NCI-H1105 treated with DMSO at 0.1 percent for 48 hours (cell line): ENCODE data around the gene EEFSEC.

Source experiments
- DNase-seq: peaks from one replicate; lab custom pipeline; 2025; lab: John Stamatoyannopoulos, UW

Gene EEFSEC

DNA sequence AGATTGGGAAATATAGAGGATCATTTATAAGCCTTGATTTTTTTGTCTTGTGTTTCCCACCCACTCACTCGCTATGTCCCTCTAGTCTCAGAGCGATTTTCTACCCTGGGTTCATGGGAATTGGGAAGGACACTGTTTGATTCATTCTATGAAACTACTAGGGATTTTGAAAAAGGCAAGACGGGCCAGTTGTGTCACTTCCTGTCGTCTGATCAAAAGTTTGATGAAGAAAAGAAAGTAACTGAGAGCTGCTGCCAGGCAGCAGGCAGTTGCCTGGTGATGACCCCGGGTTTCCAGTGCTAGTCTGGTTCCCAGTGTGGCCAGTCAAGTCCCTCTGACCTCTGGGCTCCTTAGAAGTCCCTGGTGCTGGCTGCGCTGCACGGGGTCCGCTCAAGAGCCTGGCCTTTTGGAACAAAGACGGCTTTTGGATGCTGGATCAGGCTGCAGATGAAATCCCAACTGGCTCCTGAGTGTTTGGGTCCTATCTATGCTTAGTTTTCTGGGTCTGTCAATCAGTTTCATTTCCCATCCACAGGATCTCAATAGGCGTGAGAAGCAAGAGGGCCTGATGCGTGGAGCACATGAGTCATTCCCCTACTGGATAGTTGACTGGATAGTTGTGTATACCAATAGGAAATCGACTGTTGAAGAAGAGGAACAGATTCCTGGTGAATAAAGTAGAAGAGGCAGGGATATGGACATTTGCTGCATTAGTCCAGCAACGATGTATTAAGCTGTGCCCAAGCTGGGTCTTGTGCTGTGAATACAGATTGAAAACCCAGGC is 89.7 kb downstream of the EEFSEC start:
- no peak for DNase-seq

DNA sequence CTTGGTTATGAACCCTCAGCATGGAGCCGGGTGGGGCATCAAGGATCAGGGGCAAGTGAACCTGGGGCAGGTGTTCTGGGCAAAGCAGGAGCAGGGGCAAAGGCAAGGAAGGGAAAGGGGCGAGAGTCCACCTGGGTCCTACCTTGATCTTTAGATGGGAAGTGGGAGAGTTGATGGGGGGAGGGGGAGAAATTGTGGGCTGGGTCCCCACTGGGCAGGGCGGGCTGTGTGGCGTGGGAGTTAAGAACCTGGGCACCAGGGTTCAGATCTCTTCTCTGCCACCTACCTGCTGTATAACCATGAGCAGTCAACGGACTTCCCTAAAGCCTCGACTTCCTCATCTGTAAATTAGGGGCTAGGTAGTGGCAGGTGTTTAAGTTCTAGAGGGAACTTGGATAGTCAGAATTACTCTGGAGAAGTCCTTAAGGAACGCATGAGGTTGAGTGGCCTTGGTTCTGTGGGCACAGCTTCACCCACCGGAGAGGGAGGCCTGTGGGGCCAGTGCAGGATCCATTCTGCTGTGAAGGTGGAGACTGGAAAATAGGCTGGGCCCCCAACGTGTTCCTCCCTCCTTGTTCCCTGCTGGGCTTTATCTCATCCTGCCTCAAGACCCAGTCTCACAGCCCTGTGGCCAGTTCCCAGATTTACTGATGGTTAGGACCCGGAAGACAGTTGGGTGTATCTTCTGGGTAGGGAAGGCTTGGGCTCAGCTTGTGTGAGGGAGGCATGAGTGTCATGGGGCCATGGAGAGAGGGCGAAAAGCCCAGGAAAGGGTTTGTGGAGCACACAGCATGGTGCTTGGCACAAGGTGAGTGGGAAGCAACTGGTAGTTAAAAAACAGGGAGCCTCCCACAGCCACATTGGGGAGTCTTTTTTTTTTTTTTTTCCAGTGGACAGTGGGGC is 90.6 kb downstream of the EEFSEC start:
- no peak for DNase-seq

DNA sequence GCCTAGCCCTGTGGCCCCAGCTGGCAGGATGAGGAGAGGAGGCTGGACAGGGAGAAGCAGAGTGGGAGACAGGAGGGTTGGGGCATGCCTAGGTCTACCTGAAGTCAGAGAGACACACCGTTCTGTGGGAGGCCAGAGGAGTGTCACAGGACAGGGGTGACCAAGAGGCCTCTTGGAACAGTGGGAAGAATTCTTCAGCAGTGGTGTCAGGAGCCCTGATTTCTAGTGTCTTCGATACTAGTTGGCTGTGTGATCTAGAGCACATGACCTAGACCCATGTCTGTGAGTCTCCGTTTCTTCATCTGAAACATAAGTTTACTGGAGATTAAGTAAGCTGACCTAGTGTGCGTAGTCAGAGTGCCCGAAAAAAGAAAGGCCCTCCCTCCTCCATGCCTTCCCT is 92.2 kb downstream of the EEFSEC start:
- no peak for DNase-seq

DNA sequence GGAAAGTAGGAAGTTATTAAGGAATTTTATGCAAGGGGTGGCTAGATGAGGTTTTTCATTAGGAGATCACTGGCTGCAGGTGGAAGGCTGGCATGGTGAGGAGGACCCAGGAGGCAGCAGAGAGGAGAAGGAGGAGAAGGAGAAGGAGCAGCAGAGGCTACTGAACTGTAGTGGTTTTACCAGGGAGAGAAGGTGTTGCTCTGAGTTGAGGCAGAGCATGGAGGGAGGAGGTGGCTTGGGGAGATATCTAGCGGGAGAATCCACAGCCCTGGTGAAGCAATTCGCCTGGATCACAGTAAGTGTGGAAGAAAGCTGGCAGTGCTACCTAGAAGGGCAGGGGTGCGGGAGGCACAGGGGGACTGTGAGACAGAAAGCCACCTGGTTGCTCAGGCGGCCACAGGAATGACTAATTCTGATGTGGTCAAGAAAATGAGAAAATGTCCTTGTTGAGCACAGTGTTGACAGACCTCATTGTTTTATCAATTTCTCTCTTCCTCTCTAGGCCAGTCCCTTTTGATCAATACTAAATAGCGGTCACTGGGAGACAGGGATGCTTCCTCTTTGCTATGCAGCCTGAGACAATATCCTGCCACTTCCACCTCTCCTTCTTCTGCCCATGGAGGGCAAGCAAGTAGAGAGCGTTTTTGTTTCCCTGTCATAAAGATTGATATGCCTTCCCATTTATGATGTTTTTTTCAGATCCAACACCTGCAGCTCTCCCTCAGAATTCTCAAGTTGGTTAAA is 94.6 kb downstream of the EEFSEC start:
- DNase-seq: no peak

DNA sequence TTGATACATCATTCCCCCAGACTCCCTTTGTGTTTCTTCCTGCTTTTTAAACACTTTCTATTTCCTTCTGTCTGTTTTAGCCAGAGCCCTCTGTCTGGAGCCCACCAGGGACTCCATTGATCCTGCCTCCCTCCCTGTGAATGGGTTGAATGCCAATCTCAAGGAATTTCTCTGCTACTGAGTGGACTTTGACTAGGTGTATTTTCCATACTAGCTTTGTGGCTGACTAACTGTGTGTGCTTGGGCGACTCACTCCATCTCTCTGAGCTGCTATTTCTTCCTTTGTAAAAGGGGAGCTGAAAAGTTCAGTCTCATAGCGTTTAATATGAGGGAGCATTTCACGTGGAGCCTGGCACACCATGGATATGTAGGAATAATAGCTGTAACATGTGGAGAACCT is 98.8 kb downstream of the EEFSEC start:
- DNase-seq: no peak

DNA sequence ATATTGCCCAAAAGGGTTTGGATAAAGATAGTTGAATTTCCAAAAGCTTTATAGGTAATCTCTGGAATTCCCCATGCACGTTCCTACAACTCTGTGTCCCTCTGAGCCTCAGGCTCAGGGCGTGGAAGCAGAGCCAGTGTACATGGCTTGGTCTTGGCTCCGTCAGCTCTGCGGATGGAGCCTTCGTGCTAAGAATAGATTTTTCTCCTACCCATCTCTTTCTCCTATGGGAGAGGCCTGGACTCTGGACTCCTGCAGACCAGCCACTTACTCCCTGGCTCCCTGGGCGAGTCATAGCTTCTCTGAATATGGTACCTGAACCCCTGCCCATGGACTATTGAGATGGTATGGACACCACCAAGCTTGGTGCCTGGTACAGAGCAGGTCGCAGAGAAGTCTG is 99.9 kb downstream of the EEFSEC start:
- no peak for DNase-seq

DNA sequence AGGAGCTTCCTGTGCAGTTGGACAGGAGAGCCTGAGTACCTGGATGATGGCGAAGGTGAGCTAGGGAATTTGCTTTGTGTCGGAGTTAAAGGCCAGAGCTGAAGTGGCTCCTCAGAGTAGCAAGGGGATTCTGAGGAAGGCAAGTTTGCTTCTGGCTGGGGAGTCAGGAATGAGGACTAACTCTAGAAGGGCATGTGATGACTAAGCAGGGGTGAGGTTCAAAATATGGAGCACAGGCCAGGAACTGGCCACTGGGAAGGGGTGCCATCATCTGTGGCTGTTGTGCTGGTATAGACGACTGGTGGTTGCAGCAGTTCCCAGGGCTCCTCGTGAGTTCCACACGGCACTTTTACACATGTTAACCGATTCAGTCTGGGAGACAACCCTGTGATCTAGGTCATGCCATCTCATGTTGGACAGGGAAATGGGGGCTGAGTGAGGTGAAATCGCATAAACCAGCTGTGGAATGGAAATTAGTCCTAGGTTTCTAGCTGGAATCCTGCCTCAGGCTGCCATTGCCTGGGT is 100.8 kb downstream of the EEFSEC start:
- DNase-seq: no peak

DNA sequence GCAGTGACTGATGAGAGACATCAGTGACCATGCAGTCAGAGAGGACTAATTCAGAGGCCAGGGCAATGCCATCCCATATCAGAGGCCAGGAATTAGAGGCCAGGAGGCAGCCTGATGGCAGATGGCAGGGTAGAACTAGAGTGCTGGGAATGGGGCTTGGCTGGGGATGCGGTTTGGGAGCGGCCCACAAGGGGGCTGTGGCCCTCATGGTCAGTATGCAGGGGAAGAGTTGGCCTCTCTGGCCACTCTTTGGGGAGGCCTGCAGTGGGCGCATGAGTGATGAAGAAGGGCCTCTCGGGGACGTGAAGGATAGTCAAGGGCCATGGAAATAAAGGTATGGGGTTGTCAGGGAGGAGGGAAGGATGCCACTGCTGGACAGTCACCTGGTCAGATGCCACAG is 101.7 kb downstream of the EEFSEC start:
- no peak for DNase-seq

DNA sequence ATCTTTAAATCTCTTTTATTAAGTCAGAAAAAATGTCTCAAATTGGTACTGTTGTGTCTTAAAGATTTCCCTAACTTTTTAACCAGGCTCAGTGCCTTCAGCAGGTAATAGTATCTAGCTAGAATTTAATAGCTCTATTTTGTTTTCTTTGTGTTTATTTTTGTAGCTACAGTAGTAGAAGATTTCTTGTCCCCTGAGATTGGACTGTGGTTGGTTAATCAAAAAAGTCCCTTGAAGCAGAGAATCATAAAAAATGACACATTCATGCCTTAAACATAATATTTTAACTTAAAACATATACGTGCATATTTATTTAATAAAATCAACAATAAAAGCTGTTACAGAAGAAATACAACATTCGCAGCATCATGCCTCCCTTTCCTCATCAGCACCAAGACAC is 102.8 kb downstream of the EEFSEC start:
- DNase-seq: no peak

DNA sequence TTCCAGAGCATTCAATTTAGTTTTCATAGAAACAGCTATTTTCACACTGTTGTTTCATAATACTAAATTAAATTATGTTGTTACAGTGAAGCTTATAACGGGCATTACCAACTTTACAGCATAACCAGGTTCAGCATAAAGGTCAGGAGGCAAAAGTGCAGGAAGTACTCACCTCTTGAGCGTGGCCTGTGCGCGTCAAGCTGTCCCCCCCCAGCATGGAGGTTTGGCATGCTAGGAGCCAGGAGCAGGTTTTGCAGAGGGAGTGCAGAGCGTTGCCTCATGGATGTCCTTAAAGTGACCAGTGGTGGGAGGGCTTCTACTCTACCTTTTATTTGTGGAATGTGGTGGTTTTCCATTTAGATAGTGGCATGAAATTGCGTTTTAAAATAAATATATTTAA is 104.4 kb downstream of the EEFSEC start:
- no peak for DNase-seq

DNA sequence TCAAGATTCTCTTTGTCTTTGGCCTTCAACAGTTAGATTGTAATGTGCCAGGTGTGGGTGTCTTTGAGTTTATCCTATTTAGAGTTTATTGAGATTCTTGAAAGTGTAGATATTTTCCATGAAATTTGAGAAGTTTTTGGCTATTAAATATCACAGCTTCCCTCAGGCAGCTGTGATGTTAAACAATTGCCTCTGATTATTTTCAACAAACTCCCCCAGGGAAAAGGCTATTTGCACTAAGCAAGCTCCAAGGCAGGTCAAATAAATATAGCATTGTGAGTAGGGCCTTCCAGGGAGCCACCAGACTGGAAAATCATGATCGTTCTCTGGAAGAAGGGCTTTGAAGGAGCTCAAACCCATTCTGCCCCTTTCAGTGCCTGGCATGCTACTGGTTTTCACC is 107.0 kb downstream of the EEFSEC start:
- DNase-seq: no peak

DNA sequence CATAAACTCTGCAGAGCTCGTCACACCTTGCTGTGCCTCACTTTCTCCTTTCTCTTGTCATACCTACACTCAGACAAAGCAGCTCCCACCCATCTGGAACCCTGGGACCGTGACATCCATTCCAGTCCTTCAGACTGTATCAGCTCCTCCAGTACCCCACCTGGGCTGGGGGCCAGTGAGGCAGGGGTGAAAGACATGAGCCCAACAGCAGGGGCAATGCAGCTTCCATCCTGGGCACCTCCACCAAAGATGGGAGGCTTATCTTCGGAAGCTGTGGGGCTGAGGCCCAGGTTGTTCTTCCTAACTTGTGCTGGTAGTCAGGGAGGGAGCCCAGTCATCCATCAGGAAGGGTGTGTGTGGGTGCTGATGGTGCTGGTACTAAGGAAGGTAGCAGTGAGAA is 109.2 kb downstream of the EEFSEC start:
- no peak for DNase-seq

DNA sequence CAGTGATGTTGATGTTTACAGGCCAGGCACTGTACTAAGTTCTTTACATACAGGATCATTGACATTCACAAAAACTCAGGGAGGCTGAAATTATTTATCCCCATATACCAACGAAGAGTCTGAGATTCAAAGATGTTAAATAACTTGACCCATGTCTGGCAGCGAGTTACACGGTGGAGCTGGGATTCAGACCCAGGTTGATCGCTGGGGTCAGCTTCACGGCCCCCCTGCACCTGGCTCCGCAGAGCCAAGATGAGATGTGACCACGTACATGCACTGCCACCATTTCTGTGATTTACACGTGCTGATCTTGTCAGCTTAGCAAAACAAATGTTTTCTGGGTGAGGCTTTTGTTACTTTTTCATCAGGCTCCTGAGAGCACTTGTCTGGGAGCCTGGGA is 109.8 kb downstream of the EEFSEC start:
- DNase-seq: no peak

DNA sequence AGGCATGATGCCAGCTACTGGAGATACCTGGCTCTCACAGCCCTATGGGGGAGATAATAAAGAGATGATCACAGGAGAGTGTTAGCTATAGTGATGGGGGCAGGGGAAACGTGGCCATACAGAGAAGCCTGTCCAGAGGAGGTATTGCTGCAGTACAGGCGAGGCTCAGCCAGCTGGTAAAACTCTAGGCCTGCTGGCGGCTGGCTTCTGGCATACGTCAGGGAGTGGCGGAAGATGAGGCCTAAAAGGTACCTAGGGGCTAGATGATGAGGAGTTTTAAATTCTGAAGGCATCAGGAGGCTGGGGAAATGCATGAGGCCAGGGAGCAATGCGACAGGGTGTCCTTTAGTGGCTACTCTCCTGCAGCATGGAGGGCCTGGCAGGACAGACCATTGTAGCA is 110.7 kb downstream of the EEFSEC start:
- DNase-seq: no peak

DNA sequence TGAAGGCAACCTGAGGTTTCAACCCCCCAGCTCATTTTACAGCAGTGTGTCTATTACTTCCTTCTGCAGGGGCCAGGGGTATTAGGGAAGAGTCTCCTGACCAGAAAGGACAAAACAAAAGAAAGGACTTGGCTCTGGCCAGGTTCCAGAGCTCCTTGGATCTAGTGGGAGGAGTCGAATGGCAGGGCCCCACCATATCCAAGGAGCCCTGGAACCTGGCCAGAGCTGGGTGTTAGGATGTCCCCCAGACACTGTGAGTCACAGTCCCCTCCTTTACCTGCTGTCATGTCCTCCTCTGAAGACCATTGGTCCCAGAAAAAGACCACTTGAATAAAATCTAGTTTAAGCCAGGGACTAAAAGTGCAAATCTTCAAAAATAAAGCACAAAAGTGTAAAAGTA is 113.2 kb downstream of the EEFSEC start:
- DNase-seq: peak; percentile 36

DNA sequence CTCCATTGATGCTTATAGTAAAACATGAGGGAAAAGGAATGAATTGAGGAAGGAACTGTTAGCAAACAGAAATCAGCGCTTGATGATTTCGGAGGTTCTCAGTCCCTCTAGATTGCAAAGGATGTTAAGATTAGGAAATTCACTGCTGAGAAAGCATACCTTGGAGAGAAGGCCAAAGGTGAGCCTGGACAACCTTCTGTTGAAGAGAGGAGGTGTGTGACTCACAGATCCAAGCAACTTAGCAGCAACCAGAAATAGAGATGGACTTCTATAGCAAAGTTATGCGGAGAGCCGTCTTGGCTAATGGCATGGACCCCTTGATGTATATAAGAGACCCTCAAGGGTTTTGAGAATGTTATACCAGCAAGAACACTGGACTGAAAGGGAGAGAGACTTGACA is 114.3 kb downstream of the EEFSEC start:
- DNase-seq: no peak

DNA sequence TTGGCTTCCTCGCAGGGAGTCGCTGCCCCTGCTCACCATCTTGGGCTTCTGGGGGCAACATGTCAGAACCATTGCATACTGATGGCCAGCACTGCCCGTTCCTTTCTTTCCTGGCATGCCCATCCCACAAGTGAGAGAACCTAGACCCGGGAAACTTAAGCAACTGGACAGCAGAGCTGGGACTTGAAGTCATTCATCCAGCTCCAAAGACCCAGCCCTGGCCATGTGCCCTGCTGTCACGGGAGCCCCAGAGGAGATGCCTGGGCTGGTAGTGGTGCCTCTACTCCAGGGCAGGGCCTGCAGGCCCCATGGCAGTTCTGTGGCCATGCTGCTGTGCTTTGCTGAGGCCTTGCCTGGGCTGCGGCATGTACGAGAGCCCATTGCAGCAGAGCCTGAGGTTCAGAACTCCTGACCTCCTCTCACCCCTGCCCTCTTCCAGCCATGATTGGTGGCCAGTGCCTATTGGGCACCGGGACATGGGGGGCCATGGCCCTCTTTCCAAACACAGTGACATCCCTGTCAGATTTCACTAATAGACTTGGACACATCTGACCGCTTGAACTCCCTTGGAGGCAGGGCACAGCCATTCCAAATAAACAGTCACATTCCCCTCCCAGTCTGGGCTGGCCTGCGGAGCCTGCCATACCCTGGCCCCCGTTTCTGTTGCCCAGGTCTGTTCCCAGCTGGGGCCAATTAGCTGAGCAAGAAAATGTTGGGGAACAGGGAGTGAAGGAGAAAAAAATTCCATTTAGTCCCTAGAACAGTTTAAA is 115.9 kb downstream of the EEFSEC start:
- DNase-seq: no peak

DNA sequence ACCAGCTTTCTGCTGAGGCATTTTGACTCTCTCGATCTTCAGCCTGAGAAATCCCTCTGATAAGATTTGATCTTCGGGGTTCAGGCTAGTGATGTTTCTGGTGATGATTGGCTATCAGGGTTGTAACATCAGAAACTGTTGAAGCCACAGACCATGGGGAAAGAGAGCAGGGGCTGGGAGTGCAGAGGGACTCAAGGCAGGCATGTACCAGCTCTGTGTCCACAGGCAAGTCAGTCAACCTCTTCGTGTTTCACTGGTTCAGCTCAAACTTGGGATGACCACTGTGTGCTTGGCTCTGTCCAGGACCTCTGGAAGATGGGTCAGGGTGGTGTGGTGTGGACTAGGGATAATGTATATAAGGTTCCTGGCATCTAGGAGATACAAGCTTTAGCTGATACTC is 116.5 kb downstream of the EEFSEC start:
- no peak for DNase-seq

DNA sequence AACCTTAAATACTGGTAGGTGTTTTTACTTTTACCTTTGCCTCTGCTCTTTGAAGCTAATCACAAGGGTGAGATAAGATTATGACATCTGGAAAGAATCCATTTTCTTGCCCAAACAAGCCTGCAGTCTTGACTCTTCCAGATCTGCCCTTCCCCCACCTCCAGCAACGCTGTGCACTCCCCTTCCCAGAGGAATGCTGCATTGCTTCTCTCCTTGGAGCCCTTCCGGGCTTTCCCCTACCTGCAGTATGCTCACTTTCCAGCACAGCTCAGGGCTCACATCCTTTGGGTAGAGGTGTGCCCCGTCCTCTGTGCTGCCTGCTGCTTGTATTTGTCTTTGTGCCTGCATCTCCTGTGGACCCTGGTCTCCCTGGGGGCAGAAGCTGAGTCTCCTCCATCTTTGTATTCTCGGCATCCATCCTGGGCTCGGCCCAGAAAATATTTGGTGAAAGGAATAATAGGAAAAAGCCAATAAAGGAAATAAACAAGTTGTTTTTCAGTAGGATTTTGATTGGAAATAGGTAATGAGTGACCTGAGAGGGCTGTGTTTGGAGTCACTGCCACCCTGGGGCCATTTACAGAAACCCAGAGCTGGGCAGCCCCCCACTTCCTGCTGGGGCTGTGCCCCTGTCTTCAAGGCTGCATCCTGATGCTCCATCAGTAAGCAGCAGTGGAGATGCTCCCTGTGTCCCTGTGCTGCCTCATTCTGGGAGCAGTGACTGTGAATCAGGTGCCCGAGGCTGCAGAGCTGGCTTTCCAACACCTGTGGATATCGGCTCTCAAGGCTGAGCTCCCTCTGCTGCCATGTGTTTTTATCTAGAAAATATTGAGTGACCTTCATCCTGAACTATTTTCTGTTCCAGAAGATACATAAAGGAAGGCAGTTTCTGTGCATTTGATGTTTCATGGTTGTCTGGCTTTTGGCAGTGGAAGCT is 117.5 kb downstream of the EEFSEC start:
- no peak for DNase-seq

DNA sequence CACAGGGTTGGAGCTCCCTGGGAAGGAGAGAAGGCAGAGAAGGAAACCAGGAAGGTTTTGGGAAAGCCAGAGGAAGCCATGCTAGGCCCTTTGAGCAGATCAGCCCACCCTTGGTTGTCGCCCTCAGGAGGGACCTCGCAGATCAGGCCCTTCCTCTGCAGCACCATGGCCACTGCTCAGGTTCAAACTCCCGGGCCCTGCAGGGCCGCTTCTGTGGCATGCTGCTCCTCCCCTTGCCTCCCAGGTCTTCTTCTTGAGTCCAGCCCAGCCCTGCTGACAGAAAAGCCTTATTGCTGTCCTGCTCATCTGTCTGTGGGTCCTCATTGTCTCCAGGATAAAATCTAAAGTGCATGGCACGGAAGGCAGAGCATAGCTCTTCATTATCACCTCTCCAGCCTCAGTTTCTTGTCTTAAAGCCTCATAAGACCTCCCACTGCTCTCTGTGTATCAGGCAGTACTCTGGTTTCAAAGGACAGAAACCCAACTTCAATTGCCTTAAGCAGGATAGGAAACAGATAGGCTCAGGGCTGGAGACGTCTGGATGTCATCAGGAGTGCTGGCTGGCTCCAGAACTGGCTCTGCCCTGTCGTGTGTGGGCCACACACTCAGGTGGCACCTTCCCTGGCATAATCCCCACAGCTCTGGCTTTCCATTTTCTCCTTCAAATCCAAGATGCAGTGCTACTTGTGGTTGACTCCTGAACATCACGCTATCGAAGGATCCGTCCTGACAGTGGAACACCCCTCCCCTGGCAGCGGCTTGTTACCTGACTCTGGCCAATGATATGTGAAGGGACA is 118.5 kb downstream of the EEFSEC start:
- DNase-seq: no peak
